H1 (cell line): ENCODE data around the gene AHRR. TPM values are rescaled to one million over a fixed set of nuclear protein-coding genes. Genes with fewer than 3 reads are reported as not detected.

Experiments
- GABPA ChIP-seq: IDR thresholded peaks from 2 replicates; pipeline ENCODE4 v1.6.1; 2011; ENCODE audit warnings: mild to moderate bottlenecking, low read length, moderate library complexity, borderline replicate concordance; ENCODE audit not compliant: insufficient read depth
- polyA plus RNA-seq, 7 experiments: library from polyadenylated mRNA; depleted of rRNA in 3 of 7; stranded (reverse) in 5 of 7; unstranded in 2 of 7; fragments of >200 nt in 5 of 7; fragments of 200-250 nt in 2 of 7; gene quantifications; 1 replicate in 5 of 7; 2 replicates in 1 of 7; 4 replicates in 1 of 7; pipeline versions ENCODE4 v1.2.1 to v1.2.3, GENCODE V29; 2011 to 2013; ENCODE audit warnings: missing spikeins in 2 of 7, mixed read lengths in 2 of 7
- total RNA-seq: library from RNA; stranded (reverse); fragmentation: NEBNext Ultra II Directional; extraction: Animal tissue kit (Norgen Biotek cat#: 25700); gene quantifications from 2 replicates; pipeline ENCODE4 v1.2.1, GENCODE V29; 2021

AHRR gene
- total and polyA plus RNA-seq, 2 of the 8 experiments (the other 6 are each of a cell fraction or from before 2014, with no cell fraction given), result 0.41 to 0.80 TPM

DNA sequence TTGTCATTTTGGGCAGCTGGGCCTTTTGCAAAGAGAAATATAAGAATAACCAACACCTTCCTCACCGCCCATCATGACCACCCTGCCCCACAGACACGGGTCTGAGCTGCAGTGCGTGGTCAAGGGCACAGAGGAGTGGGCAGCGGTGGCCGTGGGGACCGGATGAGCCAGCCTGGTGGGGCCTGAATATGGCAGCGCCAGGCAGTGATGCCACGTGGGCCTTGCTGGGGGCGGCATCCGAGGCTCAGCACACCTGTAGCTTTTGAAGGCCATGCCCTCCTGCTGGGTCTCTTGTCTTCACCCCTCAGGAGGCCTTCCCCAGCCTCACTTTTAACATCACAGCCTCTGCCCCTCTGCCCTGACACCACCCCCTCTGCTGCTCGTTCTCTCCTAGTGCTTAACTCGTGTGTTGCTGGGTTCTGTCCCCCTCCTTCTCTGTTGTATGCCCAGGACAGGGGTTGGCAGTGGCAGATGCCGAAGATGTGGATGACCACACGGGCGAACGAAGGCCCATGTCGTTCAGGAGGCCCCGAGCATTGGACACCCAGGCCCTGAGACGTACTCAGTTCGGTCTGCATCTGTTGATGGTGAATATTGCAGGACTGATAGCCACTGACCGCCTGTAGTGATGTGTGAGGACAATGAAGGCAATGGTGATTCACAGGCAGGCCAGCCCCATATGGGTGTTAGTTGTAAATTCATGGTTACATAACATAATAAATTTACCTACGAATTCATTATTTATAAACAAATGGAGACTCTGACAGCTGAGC, 46.0 kb downstream of the AHRR start (continued):
- no peak for TF ChIP-seq GABPA
